ENCODE results near the gene SMARCD3. TPM values are rescaled to one million over a fixed set of nuclear protein-coding genes. Genes with fewer than 3 reads are reported as not detected.
A peak's percentile ranks its signal among the peaks of the same experiment; 100 is the strongest.

The SMARCD3 gene
- total and polyA plus RNA-seq, 9 of the 15 experiments (the other 6 are each of a cell fraction or from before 2014, with no cell fraction given): 0.43 to 3.6 (median 2.6) TPM

DNA sequence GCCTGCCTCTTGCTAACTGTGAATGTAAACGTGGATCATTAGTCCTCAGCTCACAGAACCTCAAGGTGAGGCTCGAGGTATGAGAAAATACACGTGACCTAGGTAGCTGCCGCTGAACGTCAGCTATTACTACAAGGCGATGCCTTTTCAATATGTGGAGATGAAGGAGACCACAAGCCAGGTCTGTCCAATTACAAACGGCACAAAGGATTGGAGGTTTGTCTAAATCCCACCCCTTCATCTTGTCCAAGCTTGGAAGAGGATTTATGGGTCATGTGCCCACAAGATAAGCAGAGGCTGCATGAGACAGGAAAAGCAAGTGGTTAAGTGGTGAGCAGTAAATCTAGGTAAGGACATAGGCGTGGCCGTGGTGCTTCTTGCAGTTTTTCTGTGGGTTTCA, 41.6 kb downstream of the SMARCD3 start (continued):
- TF ChIP-seq, protein P1, sequence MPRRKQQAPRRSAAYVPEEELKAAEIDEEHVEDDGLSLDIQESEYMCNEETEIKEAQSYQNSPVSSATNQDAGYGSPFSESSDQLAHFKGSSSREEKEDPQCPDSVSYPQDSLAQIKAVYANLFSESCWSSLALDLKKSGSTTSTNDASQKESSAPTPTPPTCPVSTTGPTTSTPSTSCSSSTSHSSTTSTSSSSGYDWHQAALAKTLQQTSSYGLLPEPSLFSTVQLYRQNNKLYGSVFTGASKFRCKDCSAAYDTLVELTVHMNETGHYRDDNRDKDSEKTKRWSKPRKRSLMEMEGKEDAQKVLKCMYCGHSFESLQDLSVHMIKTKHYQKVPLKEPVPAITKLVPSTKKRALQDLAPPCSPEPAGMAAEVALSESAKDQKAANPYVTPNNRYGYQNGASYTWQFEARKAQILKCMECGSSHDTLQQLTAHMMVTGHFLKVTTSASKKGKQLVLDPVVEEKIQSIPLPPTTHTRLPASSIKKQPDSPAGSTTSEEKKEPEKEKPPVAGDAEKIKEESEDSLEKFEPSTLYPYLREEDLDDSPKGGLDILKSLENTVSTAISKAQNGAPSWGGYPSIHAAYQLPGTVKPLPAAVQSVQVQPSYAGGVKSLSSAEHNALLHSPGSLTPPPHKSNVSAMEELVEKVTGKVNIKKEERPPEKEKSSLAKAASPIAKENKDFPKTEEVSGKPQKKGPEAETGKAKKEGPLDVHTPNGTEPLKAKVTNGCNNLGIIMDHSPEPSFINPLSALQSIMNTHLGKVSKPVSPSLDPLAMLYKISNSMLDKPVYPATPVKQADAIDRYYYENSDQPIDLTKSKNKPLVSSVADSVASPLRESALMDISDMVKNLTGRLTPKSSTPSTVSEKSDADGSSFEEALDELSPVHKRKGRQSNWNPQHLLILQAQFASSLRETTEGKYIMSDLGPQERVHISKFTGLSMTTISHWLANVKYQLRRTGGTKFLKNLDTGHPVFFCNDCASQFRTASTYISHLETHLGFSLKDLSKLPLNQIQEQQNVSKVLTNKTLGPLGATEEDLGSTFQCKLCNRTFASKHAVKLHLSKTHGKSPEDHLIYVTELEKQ (CRISPR knock-in tag; IDR thresholded peaks at IDR 0.05): no peak
- TF ChIP-seq ZNF3 (CRISPR knock-in tag; IDR thresholded peaks at IDR 0.05): no peak
- no peak for TF ChIP-seq TCFL5 (CRISPR knock-in tag; conservative IDR thresholded peaks at IDR 0.05)
- no peak for TF ChIP-seq PPARD (CRISPR knock-in tag; IDR thresholded peaks at IDR 0.05)
- TF ChIP-seq, protein P2, sequence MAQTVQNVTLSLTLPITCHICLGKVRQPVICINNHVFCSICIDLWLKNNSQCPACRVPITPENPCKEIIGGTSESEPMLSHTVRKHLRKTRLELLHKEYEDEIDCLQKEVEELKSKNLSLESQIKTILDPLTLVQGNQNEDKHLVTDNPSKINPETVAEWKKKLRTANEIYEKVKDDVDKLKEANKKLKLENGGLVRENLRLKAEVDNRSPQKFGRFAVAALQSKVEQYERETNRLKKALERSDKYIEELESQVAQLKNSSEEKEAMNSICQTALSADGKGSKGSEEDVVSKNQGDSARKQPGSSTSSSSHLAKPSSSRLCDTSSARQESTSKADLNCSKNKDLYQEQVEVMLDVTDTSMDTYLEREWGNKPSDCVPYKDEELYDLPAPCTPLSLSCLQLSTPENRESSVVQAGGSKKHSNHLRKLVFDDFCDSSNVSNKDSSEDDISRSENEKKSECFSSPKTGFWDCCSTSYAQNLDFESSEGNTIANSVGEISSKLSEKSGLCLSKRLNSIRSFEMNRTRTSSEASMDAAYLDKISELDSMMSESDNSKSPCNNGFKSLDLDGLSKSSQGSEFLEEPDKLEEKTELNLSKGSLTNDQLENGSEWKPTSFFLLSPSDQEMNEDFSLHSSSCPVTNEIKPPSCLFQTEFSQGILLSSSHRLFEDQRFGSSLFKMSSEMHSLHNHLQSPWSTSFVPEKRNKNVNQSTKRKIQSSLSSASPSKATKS (CRISPR knock-in tag; IDR thresholded peaks at IDR 0.05): no peak
- TF ChIP-seq DDX20 (tag; IDR thresholded peaks at IDR 0.05; ENCODE audit: low read depth): no peak
- TF ChIP-seq ZBTB1 (CRISPR knock-in tag; IDR thresholded peaks at IDR 0.05; ENCODE audit: borderline replicate concordance, low read depth): no peak
- peak; percentile 65; the same call in 1 of the 2 replicates for TF ChIP-seq TOE1 (IDR thresholded peaks at IDR 0.05; ENCODE audit: borderline replicate concordance)
- no peak for TF ChIP-seq TOE1 (CRISPR knock-in tag; IDR thresholded peaks at IDR 0.05; ENCODE audit: borderline replicate concordance, low read depth)
- no peak for TF ChIP-seq SNAPC5 (CRISPR knock-in tag; IDR thresholded peaks at IDR 0.05)
- no peak for TF ChIP-seq ID3 (CRISPR knock-in tag; IDR thresholded peaks at IDR 0.05)
- no peak for TF ChIP-seq ID3 (tag; IDR thresholded peaks at IDR 0.05)
- peak; percentile 54; the same call in 1 of the 2 replicates for TF ChIP-seq BCOR (IDR thresholded peaks at IDR 0.05)
- peak; percentile 45; the same call in 1 of the 2 replicates for TF ChIP-seq CXXC5 (CRISPR knock-in tag; IDR thresholded peaks at IDR 0.05)
- TF ChIP-seq GATAD2B (IDR thresholded peaks at IDR 0.05; ENCODE audit: borderline replicate concordance): no peak
- TF ChIP-seq SRSF1 (IDR thresholded peaks at IDR 0.05; ENCODE audit: low read depth, low read length): no peak
- no peak for TF ChIP-seq ZNF174 (CRISPR knock-in tag; IDR thresholded peaks at IDR 0.05)
- TF ChIP-seq ZNF24 (IDR thresholded peaks at IDR 0.05): no peak
- TF ChIP-seq YY1 (IDR thresholded peaks at IDR 0.05; ENCODE audit: borderline replicate concordance in 1 of 3, control insufficient read depth in 1 of 3, extremely low read depth in 1 of 3, insufficient read depth in 3 of 3, insufficient read length in 1 of 3, insufficient replicate concordance in 2 of 3, low read depth in 1 of 3, low read length in 2 of 3): no peak
- no peak for TF ChIP-seq SMARCB1 (IDR thresholded peaks at IDR 0.05; ENCODE audit: insufficient read length, low read depth)
- peak; percentile 80 for TF ChIP-seq CBFA2T2 (conservative IDR thresholded peaks at IDR 0.05)
- no peak for TF ChIP-seq STAG1 (CRISPR knock-in tag; IDR thresholded peaks at IDR 0.05; ENCODE audit: borderline replicate concordance)
- TF ChIP-seq NR2C2 (CRISPR knock-in tag; IDR thresholded peaks at IDR 0.05): peak; percentile 55; the same call in 1 of the 2 replicates
- TF ChIP-seq NR2C2 (tag; IDR thresholded peaks at IDR 0.05): peak; percentile 18; the same call in 1 of the 2 replicates

All from K562 (cell line).